Jurkat, Clone E6-1 (cell line): Measurements from ENCODE around the gene CDH24.

Experiments
- DNase-seq: peaks from one replicate; pipeline ENCODE4 v3.0.0-alpha.2; 2011; ENCODE audit warnings: low read depth, low spot score
- H3K4me3 ChIP-seq: 2 replicates; pipeline ENCODE4 v1.5.1; 2011; ENCODE audit warnings: mild to moderate bottlenecking, low read length, control low read depth, moderate library complexity

Gene CDH24

GRCh38 chr14:23051141-23052057 lies 5.9 kb downstream of the CDH24 start:
- no peak overlapping the region for H3K4me3 ChIP-seq
- no peak for DNase-seq

DNA sequence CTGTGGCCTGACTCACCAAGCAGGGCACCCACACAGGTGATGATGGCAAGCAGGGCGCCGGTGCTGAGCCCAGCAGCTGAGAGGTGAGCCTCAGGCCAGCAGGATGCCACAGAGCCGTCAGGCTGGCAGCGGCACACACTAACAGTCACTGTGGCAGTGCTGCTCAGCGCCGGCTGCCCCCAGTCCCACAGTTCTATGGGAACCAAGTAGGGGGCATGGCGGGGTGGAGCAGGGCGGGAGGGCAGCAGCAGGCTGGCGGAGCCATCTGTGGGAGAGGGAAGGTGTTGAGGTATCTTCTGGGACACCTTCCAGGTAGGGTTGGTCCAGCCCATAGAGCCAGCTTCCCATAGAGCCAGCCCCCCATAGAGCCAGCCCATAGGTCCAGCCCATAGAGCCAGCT lies 8.3 kb downstream of the CDH24 start:
- DNase-seq: no peak
- no peak overlapping the region for H3K4me3 ChIP-seq

DNA sequence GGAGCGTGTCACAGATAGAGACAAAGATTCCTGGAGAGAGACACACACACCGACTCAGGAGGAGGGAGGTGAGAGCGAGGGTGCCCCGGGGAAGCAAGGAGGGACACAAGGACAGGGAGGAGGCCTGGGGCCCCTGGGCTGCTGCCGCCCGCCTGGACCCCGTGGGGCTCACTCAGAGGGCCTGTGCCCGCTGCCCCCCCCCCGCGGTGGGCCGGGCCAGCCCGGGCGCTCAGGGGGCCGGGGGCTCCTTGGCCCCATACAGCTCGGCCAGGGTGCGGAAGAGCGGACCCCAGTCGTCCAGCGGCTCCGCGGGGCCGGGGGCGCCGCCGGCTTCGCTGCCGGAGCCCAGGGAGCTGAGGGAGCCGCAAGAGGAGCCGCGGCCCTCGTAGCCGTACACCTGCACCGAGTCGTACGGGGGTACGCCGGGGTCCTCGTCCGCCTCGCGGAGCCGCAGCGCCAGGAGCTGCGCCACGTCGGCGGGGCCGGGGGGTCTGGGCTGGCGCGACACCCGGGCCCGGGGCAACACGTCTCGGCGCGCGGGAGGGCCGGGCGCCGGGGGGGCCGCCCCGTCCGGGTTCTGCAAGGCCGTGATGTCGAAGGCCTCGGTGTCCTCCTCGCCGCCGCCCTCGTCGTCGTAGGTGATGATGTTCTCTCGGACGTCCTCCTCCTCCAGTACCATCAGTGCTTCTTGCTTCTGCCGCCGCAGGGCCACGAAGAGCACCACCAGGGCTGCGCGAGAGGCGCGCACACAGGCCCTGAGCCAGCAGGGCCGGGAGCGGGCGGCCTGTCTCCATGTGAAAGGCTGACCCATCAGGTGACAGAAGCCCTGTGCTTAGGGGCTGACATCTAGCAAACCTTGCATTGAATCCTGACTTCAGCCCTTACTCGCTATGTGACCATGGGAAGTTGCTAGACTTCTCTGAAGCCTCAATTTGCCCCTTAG lies 9.3 kb downstream of the CDH24 start:
- DNase-seq: no peak
- H3K4me3 ChIP-seq: no peak overlapping the region

DNA sequence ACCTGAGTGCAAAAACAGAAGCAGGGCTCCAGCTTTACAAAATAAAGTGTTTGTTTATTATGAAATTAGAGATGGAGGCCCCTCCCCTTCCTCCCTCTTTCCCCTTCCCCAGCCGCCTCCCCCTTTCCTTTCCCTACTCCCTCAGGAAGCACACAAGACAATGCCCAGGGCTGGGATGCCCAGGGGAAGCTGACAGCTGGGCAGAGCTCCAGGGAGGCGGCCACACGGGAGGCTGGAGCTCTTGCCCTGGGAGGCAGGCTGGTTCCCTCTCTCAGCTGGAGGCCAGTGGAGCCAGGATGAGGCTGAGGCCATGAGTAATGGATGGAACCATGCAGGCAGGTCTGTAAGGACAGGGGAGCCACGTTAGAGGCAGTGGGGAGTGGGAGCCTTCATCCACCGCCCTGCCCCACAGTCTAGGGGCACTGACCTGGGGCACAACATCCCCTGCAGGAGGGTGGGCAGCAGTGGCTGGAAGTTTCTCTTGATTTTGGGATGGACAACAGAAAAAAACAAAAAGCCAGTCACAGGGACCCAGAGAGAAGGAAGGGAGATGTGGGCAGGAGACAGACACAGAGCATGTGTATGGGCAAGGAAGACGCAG lies 10.2 kb downstream of the CDH24 start:
- no peak for DNase-seq
- H3K4me3 ChIP-seq: no peak overlapping the region

DNA sequence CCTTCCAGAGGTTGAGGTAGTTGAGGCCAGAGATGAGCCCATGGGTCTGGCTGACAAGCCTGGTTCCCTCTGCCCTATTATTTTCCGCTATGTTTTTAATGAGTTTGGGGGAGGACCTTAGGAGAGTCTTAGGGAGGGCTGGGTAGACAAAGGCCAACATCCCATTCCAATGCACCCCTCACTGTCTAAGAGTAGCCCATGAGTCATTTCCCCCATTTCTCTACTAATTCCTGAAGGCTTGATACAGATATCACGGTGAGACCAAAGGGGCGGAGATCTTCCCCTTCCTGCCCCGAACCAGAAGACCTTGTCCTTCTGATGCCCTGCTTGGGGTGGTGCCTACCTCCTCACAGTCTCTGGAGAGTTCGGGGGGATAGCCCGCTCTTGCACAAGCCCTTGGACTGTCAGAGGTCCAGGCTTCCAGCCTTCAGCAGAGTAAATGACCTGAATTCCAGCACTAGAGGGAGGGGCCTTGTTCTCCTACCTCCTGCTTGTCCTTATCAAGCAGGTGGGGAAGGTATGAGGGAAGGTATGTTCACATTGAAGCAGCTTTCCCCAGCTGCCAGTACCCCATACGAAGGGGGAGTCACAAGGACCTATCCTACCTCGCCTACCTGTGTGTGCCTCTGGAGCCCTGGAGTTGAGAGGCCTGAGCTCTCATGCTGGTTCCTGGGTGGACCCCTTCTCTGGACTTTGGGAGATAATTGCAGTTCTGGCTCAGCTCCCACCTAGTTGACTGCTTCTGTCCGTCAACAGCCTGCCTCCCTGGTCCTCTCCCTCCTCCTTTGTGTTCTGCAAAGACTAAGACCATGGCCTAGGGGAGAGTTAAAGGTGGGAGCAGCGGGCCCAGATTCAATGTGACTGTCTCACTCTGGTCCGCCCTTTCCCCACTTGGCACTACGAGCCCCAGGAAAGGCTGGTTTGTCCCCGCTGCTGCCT lies 11.6 kb downstream of the CDH24 start:
- no peak overlapping the region for H3K4me3 ChIP-seq
- DNase-seq: no peak

GRCh38 chr14:23044840-23045239 lies 12.5 kb downstream of the CDH24 start:
- no peak overlapping the region for H3K4me3 ChIP-seq
- DNase-seq: no peak

GRCh38 chr14:23043754-23044153 lies 13.6 kb downstream of the CDH24 start:
- DNase-seq: no peak
- H3K4me3 ChIP-seq: no peak overlapping the region

DNA sequence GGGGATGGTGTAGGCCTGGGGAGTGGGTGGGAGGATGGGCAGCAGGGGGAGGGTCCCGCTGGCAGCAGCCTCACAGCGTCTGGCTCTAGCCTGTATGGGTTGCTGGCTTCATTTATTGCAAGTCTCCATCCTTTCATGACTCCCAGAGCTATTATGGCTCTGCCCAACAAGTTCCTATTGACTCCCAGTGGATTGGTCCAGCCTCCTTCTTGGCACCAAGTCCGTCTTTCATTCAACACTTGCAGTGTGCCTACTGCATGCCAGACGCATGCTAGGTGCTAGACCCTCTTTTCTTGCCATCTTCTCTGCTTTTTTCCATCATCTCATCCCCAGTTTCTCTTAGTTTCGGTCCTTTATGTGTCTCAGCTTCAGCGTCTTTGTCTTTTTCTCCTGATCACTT lies 14.2 kb downstream of the CDH24 start:
- no peak for DNase-seq
- H3K4me3 ChIP-seq: no peak overlapping the region

- no peak within 1 kb of the TSS for H3K4me3 ChIP-seq
- no peak for DNase-seq
Measured at GRCh38 chr14:23042162-23042965, 15.0 kb downstream of the CDH24 start, which contains the start of gene PSMB11. PSMB11 (plus strand) TSS chr14:23042212; CDS start chr14:23042226, 14 bp downstream.

- H3K4me3 ChIP-seq: no peak overlapping the region
- no peak for DNase-seq
Measured at GRCh38 chr14:23041729-23042128, 15.6 kb downstream of the CDH24 start.

GRCh38 chr14:23040100-23040499 lies 17.2 kb downstream of the CDH24 start:
- H3K4me3 ChIP-seq: no peak overlapping the region
- DNase-seq: no peak

- peak overlapping the region; percentile 96 for H3K4me3 ChIP-seq
- no peak for DNase-seq
Measured at GRCh38 chr14:23035303-23036144, 21.8 kb downstream of the CDH24 start.

DNA sequence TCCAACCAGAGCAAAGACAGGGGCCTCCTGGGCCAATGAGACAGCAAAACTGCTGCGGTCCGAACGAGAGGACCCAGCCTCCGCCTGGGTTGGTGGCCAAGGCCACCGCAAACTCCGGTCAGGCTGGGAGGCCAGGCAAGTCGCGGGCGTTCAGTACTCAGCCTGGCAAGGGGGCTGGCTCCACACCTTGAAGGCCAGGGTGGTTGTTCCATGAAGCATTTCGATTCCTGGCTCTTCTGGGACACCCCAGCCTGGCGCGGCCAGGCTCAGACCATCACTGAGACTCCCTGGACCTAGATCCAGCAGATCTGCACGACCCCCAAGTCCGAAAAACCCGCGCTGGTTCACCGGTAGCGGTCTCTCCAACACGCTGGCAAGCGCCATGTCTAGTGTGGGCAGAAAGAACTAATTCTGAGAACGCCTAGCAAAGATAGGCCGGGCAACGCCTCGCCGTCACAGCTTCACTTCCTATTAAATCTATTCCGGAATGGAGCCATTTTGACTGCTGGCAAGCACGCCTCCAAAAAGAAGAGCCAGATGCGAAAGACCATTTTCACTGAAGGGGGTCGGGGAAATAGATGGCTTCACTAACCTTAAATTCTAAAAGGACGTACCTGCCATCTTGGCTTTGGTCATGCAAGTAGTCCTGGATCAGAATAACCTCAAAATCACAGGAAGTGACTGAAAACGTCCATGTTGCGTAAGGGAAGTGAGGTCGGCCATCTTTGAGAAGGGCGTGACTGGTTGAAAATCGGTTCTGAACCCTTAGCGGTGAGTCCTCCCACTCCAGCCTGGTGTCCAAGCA lies 22.6 kb downstream of the CDH24 start, which contains the start of gene PSMB5:
TSS of gene PSMB5 (minus strand) at position 403 of the 805 bp plus-strand sequence. CDS start at position 384, 19 bp downstream.
- peak; percentile 98 for DNase-seq

GRCh38 chr14:23033801-23034497 lies 23.4 kb downstream of the CDH24 start:
- peak overlapping the region; percentile 96 for H3K4me3 ChIP-seq
- no peak for DNase-seq

More for the DNA sequence above, 22.6 kb downstream of the CDH24 start, which contains the start of gene PSMB5:
- peak within 1 kb of the TSS; percentile 96 for H3K4me3 ChIP-seq

DNA sequence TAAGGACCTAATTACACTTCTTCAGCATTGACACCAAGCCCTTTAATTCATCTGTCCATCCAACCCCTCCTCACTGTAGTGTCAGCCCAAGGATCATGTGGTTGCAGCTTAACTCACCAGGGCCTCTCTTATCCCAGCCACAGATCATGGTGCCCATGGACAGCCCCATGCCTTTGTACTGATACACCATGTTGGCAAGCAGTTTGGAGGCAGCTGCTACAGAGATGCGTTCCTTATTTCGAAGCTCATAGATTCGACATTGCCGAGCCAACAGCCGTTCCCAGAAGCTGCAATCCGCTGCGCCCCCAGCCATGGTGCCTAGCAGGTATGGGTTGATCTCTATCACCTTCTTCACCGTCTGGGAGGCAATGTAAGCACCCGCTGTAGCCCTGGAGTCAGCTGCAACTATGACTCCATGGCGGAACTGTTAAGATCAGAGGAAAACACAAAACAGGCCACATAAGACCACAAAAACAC lies 24.0 kb downstream of the CDH24 start:
- no peak for DNase-seq
- H3K4me3 ChIP-seq: peak overlapping the region; percentile 96
